Fibroblast of mammary gland (primary cell): ENCODE data around the gene INPP5D.
"Not testable (repeated sequence)": the region's sequence is repeated elsewhere in the genome, so short reads cannot be mapped to it uniquely, and the experiment has no call there.

Source experiments
- DNase-seq: peaks from one replicate; pipeline ENCODE4 v3.0.0-alpha.2; 2010; ENCODE audit warnings: low read depth
- H3K4me3 ChIP-seq: 2 replicates; pipeline ENCODE4 v1.5.1; 2011; ENCODE audit warnings: low read depth, mild to moderate bottlenecking, low read length, moderate library complexity; ENCODE audit not compliant: control insufficient read depth
- TF ChIP-seq, protein P1 (sequence below): conservative IDR thresholded peaks from 2 replicates; pipeline ENCODE4 v1.5.1; 2011; ENCODE audit warnings: low read depth, low read length, inconsistent platforms; ENCODE audit not compliant: control insufficient read depth, insufficient read depth

INPP5D gene

DNA sequence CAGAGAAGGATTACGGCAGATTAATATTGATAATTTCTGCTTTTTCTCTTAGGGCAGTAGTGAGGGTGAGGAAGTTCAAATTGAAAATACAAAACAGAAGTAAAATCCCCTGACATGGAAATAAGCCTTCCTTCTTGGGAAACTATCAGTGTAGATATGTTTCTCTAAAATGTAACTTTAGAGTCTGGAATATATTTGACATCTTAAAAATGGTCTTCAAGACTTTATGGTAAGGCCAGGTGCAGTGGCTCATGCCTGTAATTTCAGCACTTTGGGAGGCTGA lies 33.0 kb downstream of the INPP5D start:
- DNase-seq = no peak
- no peak overlapping the region for H3K4me3 ChIP-seq
- TF ChIP-seq, protein P1, sequence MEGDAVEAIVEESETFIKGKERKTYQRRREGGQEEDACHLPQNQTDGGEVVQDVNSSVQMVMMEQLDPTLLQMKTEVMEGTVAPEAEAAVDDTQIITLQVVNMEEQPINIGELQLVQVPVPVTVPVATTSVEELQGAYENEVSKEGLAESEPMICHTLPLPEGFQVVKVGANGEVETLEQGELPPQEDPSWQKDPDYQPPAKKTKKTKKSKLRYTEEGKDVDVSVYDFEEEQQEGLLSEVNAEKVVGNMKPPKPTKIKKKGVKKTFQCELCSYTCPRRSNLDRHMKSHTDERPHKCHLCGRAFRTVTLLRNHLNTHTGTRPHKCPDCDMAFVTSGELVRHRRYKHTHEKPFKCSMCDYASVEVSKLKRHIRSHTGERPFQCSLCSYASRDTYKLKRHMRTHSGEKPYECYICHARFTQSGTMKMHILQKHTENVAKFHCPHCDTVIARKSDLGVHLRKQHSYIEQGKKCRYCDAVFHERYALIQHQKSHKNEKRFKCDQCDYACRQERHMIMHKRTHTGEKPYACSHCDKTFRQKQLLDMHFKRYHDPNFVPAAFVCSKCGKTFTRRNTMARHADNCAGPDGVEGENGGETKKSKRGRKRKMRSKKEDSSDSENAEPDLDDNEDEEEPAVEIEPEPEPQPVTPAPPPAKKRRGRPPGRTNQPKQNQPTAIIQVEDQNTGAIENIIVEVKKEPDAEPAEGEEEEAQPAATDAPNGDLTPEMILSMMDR = no peak

DNA sequence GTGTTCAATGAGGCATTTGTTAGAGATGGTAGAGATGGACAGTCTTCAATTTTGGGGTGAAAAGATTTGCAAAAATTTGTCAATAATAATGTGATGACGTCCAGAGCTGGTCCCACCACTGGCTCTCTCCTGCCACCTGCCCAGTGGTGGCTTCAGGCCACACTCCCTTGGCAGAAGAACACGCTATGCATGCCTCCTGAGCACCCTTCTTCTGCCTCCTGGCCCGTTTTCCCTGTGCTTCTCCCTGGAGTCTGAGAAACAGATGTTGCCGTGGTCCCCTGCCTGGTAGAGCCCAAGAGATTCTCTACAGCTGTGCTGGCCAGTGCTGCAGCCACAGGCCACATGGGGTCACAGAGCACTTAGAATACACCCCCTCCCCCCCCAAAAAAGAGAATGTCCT lies 33.6 kb downstream of the INPP5D start:
- no peak overlapping the region for H3K4me3 ChIP-seq
- no peak for DNase-seq
- TF ChIP-seq, protein P1 = no peak

DNA sequence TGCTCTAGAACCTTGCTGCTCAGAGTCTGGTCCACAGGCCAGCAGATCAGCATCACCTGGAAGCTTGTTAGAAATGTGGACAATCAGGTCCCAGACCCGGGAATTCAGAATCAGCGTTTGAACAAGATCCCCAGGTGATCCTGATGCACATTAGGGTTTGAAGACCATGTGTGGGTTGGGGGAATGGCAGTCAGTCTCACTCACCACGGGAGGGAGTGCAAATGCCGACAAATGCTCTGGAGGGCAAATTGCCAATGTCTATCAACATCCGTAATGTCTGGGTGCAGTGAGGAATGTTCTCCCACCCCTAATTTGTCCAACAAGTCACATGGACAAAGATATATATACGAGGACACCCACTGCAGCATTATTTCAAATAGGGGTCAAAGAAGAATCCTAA lies 34.5 kb downstream of the INPP5D start:
- TF ChIP-seq, protein P1 = no peak
- no peak overlapping the region for H3K4me3 ChIP-seq
- DNase-seq = no peak

DNA sequence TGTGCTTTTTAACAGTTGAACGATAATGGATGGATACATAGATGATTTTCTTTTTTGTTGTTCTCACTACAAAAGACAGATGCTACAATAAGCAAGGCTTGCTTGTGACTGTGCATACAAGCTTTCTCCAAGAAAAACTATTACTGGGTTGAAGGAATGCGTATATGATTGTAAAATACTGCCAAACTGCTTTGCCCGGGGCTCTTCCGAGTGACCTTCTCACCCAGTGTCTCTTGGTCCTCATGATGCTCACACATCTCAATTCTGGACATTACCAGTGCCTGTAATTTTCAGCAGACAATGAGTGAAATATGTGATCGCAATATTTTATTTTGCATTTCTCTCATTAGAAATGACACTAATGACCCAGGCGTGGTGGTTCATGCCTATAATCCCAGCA lies 35.9 kb downstream of the INPP5D start:
- DNase-seq = no peak
- H3K4me3 ChIP-seq = no peak overlapping the region
- TF ChIP-seq, protein P1 = no peak

DNA sequence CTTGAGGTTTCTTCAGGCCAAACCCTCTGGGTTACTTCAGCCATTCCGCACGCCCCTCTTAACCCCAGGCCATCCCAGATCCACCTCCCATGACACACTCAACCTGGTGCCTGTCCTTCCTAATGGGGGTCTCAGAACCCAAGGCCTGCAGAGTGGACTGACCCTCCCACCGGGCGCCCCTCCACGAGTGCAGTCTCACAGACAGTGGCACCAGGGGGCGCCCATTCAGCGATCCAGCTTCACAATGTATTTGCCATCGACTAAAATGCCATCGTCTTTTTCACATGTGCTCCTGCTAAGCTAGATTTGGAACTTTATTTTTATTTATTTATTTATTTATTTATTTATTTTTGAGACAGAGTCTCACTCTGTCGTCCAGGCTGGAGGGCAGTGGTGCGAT lies 38.5 kb downstream of the INPP5D start:
- TF ChIP-seq, protein P1 = peak; percentile 35
- DNase-seq = peak; percentile 14
- no peak overlapping the region for H3K4me3 ChIP-seq

DNA sequence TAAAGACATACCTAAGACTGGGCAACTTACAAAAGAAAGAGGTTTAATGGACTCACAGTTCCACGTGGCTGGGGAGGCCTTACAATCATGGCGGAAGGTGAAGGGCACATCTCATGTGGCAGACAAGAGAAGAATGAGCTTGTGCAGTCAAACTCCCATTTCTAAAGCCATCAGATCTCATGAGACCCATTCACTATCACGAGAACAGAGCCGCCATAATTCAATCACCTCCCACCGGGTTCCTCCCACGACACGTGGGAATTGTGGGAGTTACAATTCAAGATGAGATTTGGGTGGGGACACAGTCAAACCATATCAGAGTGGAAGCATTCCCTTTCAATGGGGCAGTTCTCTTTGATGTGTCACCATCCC lies 39.7 kb downstream of the INPP5D start:
- not testable (repeated sequence) for H3K4me3 ChIP-seq, DNase-seq

DNA sequence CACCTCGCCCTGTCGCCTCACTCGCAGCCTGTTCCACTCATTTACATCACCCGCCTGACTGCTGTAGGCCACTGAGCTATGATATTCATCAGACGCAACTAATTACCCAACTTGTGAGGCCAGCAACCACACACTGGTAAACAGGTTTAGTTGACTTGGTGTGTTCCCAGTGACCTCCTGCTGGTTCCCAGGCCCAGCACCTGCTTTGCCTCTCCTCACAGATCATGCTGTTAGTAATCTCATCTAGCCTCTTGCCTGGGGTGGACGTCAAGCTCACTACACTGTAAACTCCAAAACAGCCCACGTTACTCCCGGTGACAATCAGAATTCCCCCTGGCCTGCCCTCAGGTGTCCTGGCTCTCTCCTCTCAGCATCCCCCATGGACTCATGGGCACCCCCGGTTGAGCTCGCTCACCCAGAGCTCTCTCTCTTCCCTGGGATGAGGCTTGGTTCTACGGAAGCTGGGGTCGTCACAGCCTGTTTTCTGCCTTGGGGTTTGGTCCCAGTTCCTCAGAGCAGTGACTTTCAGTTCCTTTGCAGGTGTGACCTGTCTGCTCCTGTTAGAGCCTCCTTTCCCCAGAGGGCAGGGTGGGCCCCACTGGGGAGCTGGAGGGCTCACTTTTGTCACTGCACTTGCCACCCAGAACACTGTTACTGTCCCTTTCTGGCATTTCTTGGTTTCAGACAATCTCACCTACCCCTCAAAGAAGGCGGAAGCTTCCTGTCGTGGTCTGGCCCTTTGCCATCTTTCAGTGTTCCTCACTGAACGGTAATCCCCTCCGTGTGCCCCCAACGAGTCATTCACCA lies 40.3 kb downstream of the INPP5D start:
- TF ChIP-seq, protein P1 = no peak
- DNase-seq = no peak
- no peak overlapping the region for H3K4me3 ChIP-seq
